HL-60 (cell line): ENCODE measurements around the gene AKAP12.

Source experiments
- DNase-seq, 2 experiments: peaks; one replicate each; pipeline ENCODE4 v3.0.0-alpha.2; 2010 to 2020; ENCODE audit warnings: low read depth in 1 of 2, low spot score in 1 of 2
- H3K27ac ChIP-seq: fragments of 250-450 bp; sonication (Bioruptor Pico); replicated peaks from 2 replicates; pipeline ENCODE4 v1.5.1; 2020; ENCODE audit warnings: mild to moderate bottlenecking, moderate library complexity
- H3K27me3 ChIP-seq: fragments of 250-450 bp; sonication (Bioruptor Pico); 2 replicates; pipeline ENCODE4 v1.5.1; 2021; ENCODE audit warnings: mild to moderate bottlenecking, moderate library complexity; ENCODE audit not compliant: insufficient read depth, poor library complexity, severe bottlenecking
- H3K4me3 ChIP-seq: replicated peaks from 2 replicates; pipeline ENCODE4 v1.5.1; 2011; ENCODE audit warnings: mild to moderate bottlenecking, control low read depth, low read length; ENCODE audit not compliant: insufficient read depth
- CTCF ChIP-seq: IDR thresholded peaks from one replicate; pipeline ENCODE4 v1.5.1; 2011; ENCODE audit warnings: low read length, control low read depth, inconsistent platforms; ENCODE audit not compliant: insufficient read depth
- GABPA ChIP-seq: IDR thresholded peaks from 2 replicates; pipeline ENCODE4 v1.6.1; 2012; ENCODE audit warnings: low read depth
- POLR2AphosphoS5 ChIP-seq: IDR thresholded peaks from 2 replicates; pipeline ENCODE4 v1.6.1; 2012; ENCODE audit warnings: low read depth
- REST ChIP-seq: IDR thresholded peaks from 2 replicates; pipeline ENCODE4 v1.6.1; 2012; ENCODE audit warnings: low read depth; ENCODE audit not compliant: insufficient replicate concordance
- SPI1 ChIP-seq: IDR thresholded peaks from 2 replicates; pipeline ENCODE4 v1.6.1; 2012; ENCODE audit warnings: low read depth, mild to moderate bottlenecking, borderline replicate concordance

Gene AKAP12

GRCh38 chr6:151213352-151213751 lies 26.4 kb upstream of the AKAP12 start:
- H3K4me3 ChIP-seq: no peak overlapping the region
- H3K27me3 ChIP-seq: no peaks in the 10 kb centered on the region
- no peak overlapping the region for H3K27ac ChIP-seq
- TF ChIP-seq SPI1 (no peak), CTCF (no peak), POLR2AphosphoS5 (no peak), GABPA (no peak), REST (no peak)
- DNase-seq: no peak

- no peaks in the 10 kb centered on the region for H3K27me3 ChIP-seq
- no peak overlapping the region for H3K4me3 ChIP-seq
- H3K27ac ChIP-seq: no peak overlapping the region
- no peak for DNase-seq
- no peak for TF ChIP-seq POLR2AphosphoS5
- no peak for TF ChIP-seq REST
- TF ChIP-seq GABPA: no peak
- TF ChIP-seq CTCF: no peak
- no peak for TF ChIP-seq SPI1
These were observed 23.8 kb upstream of the AKAP12 start for GRCh38 chr6:151215999-151216398.

GRCh38 chr6:151216804-151217203 lies 23.0 kb upstream of the AKAP12 start:
- no peaks in the 10 kb centered on the region for H3K27me3 ChIP-seq
- no peak overlapping the region for H3K27ac ChIP-seq
- TF ChIP-seq REST (no peak), CTCF (no peak), SPI1 (no peak), POLR2AphosphoS5 (no peak), GABPA (no peak)
- no peak for DNase-seq
- no peak overlapping the region for H3K4me3 ChIP-seq
